Panc1 (cell line): Measurements from ENCODE around the gene SPINT1. TPM values are rescaled to one million over a fixed set of nuclear protein-coding genes. Genes with fewer than 3 reads are reported as not detected.

Source experiments
- ATAC-seq: fragments of 200-7000 bp; cut with Tn5 transposase; 2 replicates; pipeline ENCODE4 v1.9.1; 2020; ENCODE audit warnings: mild to moderate bottlenecking, moderate library complexity
- BruUV-seq: library from RNA; stranded (reverse); fragments of 400-500 nt; replicated peaks from 2 replicates; lab custom pipeline; 2021; lab: Mats Ljungman, UMichigan
- CTCF ChIA-PET: fragments of 300-600 bp; sonication (Branson Sonifier 250); formaldehyde crosslinking; loops from one replicate; lab custom pipeline; 2022; ENCODE audit warnings: antibody characterized with exemption; lab: Charles Lee
- POLR2A ChIA-PET: fragments of 300-600 bp; sonication (Branson Sonifier 250); formaldehyde crosslinking; loops from one replicate; lab custom pipeline; 2022; ENCODE audit warnings: antibody characterized with exemption; lab: Charles Lee
- DNase-seq: peaks from one replicate; pipeline ENCODE4 v3.0.0-alpha.2; 2010; ENCODE audit warnings: low read depth, low spot score
- H3K27ac ChIP-seq: 2 replicates; pipeline ENCODE4 v1.5.1; 2011; ENCODE audit warnings: mild to moderate bottlenecking, low read length, inconsistent platforms
- H3K27me3 ChIP-seq: fragments of 200-500 bp; sonication (Bioruptor generic); 2 replicates; pipeline ENCODE4 v1.6.0; 2014; ENCODE audit warnings: low read length, inconsistent platforms; ENCODE audit not compliant: control insufficient read depth, insufficient read depth
- H3K36me3 ChIP-seq: fragments of 200-500 bp; sonication (Bioruptor generic); 2 replicates; pipeline ENCODE4 v1.5.1; 2014; ENCODE audit warnings: inconsistent platforms, mild to moderate bottlenecking, low read length, moderate library complexity; ENCODE audit not compliant: control insufficient read depth, insufficient read depth
- H3K4me1 ChIP-seq: 2 replicates; pipeline ENCODE4 v1.5.1; 2011; ENCODE audit warnings: inconsistent platforms, mild to moderate bottlenecking, low read length, moderate library complexity; ENCODE audit not compliant: control insufficient read depth, insufficient read depth
- H3K4me3 ChIP-seq, 2 experiments: 2 replicates each; pipeline ENCODE4 v1.5.1; 2011 to 2012; ENCODE audit warnings: low read depth in 2 of 2, low read length in 2 of 2, mild to moderate bottlenecking in 2 of 2, inconsistent platforms in 1 of 2, moderate library complexity in 1 of 2
- H3K9me3 ChIP-seq: fragments of 200-500 bp; sonication (Bioruptor generic); 2 replicates; pipeline ENCODE4 v1.5.1; 2014; ENCODE audit warnings: low read depth, mild to moderate bottlenecking, inconsistent platforms, low read length, moderate library complexity; ENCODE audit not compliant: control insufficient read depth, insufficient read depth
- POLR2AphosphoS5 ChIP-seq: IDR thresholded peaks from 2 replicates; pipeline ENCODE4 v1.6.1; 2012; ENCODE audit warnings: mild to moderate bottlenecking, low read depth, low read length, moderate library complexity
- SIN3A ChIP-seq: IDR thresholded peaks from 2 replicates; pipeline ENCODE4 v1.6.1; 2012; ENCODE audit warnings: low read depth, mild to moderate bottlenecking, low read length, moderate library complexity, borderline replicate concordance; ENCODE audit not compliant: insufficient read depth
- TCF7L2 ChIP-seq: IDR thresholded peaks from 2 replicates; pipeline ENCODE4 v1.6.1; 2011; ENCODE audit warnings: mild to moderate bottlenecking, low read depth, low read length, inconsistent platforms
- in situ Hi-C: cut with HindIII; loops from 2 replicates; pipeline ENCODE4 v1.10.0; 2016; ENCODE audit warnings: low sequenced_read_pairs, low pct_unique_long_range_greater_than_20kb
- intact Hi-C: fragments of 100-400 bp; cut with micrococcal nuclease; formaldehyde crosslinking; loops from one replicate; pipeline ENCODE4 v1.10.0; 2022; ENCODE audit not compliant: unreplicated experiment
- total RNA-seq: library from RNA; stranded (reverse); gene quantifications from one replicate; pipeline ENCODE4 v1.2.1, GENCODE V29; 2021; ENCODE audit not compliant: unreplicated experiment
- TF ChIP-seq, protein P1 (sequence below), 2 experiments: IDR thresholded peaks; 2 replicates each; pipeline ENCODE4 v1.6.1; 2011 to 2012; ENCODE audit warnings: low read depth in 2 of 2, control low read depth in 1 of 2, low read length in 1 of 2, mild to moderate bottlenecking in 1 of 2, moderate library complexity in 1 of 2; ENCODE audit not compliant: insufficient read depth in 1 of 2
- TF ChIP-seq, protein P2 (sequence below): fragments of 450-650 bp; IDR thresholded peaks from 2 replicates; pipeline ENCODE4 v1.5.1; 2017; ENCODE audit warnings: mild to moderate bottlenecking

Gene SPINT1
- total RNA-seq, 1 experiment from 2014 or later, result 32.7 TPM

GRCh38 chr15:40815042-40815698, 28.7 kb upstream of the SPINT1 start:
- CTCF ChIA-PET, result interaction anchor here (0.6 kb wide), 1 partner anchor 69 kb away, joined by 5 read pairs; no protein-coding TSS in a partner anchor
- BruUV-seq, result no TSS peak
- DNase-seq (no peak), ATAC-seq (no peak)
- POLR2A ChIA-PET, result interaction anchor here (0.6 kb wide), 1 partner anchor 75 kb away, joined by 3 read pairs; no protein-coding TSS in a partner anchor
- Histone ChIP-seq H3K27ac (no peak overlapping the region), H3K36me3 (no peaks in the 10 kb centered on the region), H3K4me3 (no peak overlapping the region), H3K27me3 (no peaks in the 10 kb centered on the region), H3K4me1 (0 out of 2 replicates have a peak, but pooled peaks cover 3% of the 10 kb centered on the region), H3K9me3 (no peaks in the 10 kb centered on the region)
- intact Hi-C loops, result no loop called here
- in situ Hi-C loops, result no loop called here
- TF ChIP-seq, protein P1, sequence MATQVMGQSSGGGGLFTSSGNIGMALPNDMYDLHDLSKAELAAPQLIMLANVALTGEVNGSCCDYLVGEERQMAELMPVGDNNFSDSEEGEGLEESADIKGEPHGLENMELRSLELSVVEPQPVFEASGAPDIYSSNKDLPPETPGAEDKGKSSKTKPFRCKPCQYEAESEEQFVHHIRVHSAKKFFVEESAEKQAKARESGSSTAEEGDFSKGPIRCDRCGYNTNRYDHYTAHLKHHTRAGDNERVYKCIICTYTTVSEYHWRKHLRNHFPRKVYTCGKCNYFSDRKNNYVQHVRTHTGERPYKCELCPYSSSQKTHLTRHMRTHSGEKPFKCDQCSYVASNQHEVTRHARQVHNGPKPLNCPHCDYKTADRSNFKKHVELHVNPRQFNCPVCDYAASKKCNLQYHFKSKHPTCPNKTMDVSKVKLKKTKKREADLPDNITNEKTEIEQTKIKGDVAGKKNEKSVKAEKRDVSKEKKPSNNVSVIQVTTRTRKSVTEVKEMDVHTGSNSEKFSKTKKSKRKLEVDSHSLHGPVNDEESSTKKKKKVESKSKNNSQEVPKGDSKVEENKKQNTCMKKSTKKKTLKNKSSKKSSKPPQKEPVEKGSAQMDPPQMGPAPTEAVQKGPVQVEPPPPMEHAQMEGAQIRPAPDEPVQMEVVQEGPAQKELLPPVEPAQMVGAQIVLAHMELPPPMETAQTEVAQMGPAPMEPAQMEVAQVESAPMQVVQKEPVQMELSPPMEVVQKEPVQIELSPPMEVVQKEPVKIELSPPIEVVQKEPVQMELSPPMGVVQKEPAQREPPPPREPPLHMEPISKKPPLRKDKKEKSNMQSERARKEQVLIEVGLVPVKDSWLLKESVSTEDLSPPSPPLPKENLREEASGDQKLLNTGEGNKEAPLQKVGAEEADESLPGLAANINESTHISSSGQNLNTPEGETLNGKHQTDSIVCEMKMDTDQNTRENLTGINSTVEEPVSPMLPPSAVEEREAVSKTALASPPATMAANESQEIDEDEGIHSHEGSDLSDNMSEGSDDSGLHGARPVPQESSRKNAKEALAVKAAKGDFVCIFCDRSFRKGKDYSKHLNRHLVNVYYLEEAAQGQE (IDR thresholded peaks at IDR 0.05; ENCODE audit: insufficient read depth in 1 of 2, low read depth in 2 of 2, low read length in 1 of 2), result no peak
- TF ChIP-seq POLR2AphosphoS5 (no peak), TCF7L2 (no peak), SIN3A (no peak)
- TF ChIP-seq, protein P2, sequence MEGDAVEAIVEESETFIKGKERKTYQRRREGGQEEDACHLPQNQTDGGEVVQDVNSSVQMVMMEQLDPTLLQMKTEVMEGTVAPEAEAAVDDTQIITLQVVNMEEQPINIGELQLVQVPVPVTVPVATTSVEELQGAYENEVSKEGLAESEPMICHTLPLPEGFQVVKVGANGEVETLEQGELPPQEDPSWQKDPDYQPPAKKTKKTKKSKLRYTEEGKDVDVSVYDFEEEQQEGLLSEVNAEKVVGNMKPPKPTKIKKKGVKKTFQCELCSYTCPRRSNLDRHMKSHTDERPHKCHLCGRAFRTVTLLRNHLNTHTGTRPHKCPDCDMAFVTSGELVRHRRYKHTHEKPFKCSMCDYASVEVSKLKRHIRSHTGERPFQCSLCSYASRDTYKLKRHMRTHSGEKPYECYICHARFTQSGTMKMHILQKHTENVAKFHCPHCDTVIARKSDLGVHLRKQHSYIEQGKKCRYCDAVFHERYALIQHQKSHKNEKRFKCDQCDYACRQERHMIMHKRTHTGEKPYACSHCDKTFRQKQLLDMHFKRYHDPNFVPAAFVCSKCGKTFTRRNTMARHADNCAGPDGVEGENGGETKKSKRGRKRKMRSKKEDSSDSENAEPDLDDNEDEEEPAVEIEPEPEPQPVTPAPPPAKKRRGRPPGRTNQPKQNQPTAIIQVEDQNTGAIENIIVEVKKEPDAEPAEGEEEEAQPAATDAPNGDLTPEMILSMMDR, result no peak

- ATAC-seq (no peak), DNase-seq (no peak)
- intact Hi-C loops, result no loop called here
- H3K36me3 ChIP-seq, result no peaks in the 10 kb centered on the region
- no peaks in the 10 kb centered on the region for H3K27me3 ChIP-seq
- BruUV-seq, result no TSS peak
- TF ChIP-seq TCF7L2 (no peak), POLR2AphosphoS5 (no peak), SIN3A (no peak)
- TF ChIP-seq, protein P2, result no peak
- TF ChIP-seq, protein P1 (IDR thresholded peaks at IDR 0.05; ENCODE audit: insufficient read depth in 1 of 2, low read depth in 2 of 2, low read length in 1 of 2), result no peak
- no peaks in the 10 kb centered on the region for H3K9me3 ChIP-seq
- ChIA-PET CTCF (no interaction called here), POLR2A (interaction anchor here (0.7 kb wide), 1 partner anchor 11 kb away, joined by 7 read pairs; no protein-coding TSS in a partner anchor)
- H3K27ac ChIP-seq, result no peak overlapping the region
- no peak overlapping the region for H3K4me3 ChIP-seq
- peaks cover 10% of the 10 kb centered on the region for H3K4me1 ChIP-seq
- in situ Hi-C loops, result no loop called here
Measured at GRCh38 chr15:40819048-40819447, 24.8 kb upstream of the SPINT1 start.
